GM12878 (cell line): Measurements from ENCODE around the gene PLXNB3. TPM values are rescaled to one million over a fixed set of nuclear protein-coding genes. Genes with fewer than 3 reads are reported as not detected.

Experiments
- ATF7 ChIP-seq: fragments of 450-650 bp; IDR thresholded peaks from 2 replicates; pipeline ENCODE4 v1.6.1; 2016; ENCODE audit warnings: low read depth, mild to moderate bottlenecking
- BHLHE40 ChIP-seq, 2 experiments: fragments of 450-650 bp in 1 of 2; IDR thresholded peaks; 2 replicates each; pipeline ENCODE4 v1.6.1; 2011 to 2017; ENCODE audit warnings: low read depth in 2 of 2, borderline replicate concordance in 1 of 2, improper control_type of control experiment in 1 of 2, low read length in 1 of 2, mild to moderate bottlenecking in 1 of 2
- BRCA1 ChIP-seq: IDR thresholded peaks from 2 replicates; pipeline ENCODE4 v1.6.1; 2011; ENCODE audit warnings: low read depth, low read length, improper control_type of control experiment
- CEBPZ ChIP-seq: fragments of 150-350 bp; IDR thresholded peaks from 2 replicates; pipeline ENCODE4 v1.6.1; 2016; ENCODE audit warnings: low read depth, low read length
- DPF2 ChIP-seq: fragments of 450-650 bp; IDR thresholded peaks from 2 replicates; pipeline ENCODE4 v1.6.1; 2017; ENCODE audit warnings: mild to moderate bottlenecking
- EGR1 ChIP-seq, 2 experiments: IDR thresholded peaks; 1 replicate in 1 of 2; 2 replicates in 1 of 2; pipeline ENCODE4 v1.6.1; 2011 to 2012; ENCODE audit warnings: low read depth in 2 of 2, low read length in 2 of 2, borderline replicate concordance in 1 of 2, mild to moderate bottlenecking in 1 of 2, moderate library complexity in 1 of 2
- GABPA ChIP-seq: IDR thresholded peaks from 2 replicates; pipeline ENCODE4 v1.6.1; 2014; ENCODE audit warnings: antibody characterized with exemption, low read depth, mild to moderate bottlenecking, inconsistent platforms
- GATAD2B ChIP-seq: fragments of 450-650 bp; conservative IDR thresholded peaks from 2 replicates; pipeline ENCODE4 v1.6.1; 2017; ENCODE audit warnings: low read depth, mild to moderate bottlenecking, moderate library complexity
- HCFC1 ChIP-seq: fragments of 150-350 bp; IDR thresholded peaks from 2 replicates; pipeline ENCODE4 v1.6.1; 2014; ENCODE audit warnings: low read length
- HDAC6 ChIP-seq: fragments of 200-600 bp; sonication (generic); IDR thresholded peaks from one replicate; pipeline ENCODE4 v1.8.0; 2017; ENCODE audit warnings: antibody characterized with exemption; ENCODE audit not compliant: unreplicated experiment
- HSF1 ChIP-seq: fragments of 150-350 bp; IDR thresholded peaks from 2 replicates; pipeline ENCODE4 v1.6.1; 2014; ENCODE audit warnings: mild to moderate bottlenecking, low read depth, low read length
- KDM1A ChIP-seq: fragments of 200-600 bp; sonication (generic); IDR thresholded peaks from 2 replicates; pipeline ENCODE4 v1.6.1; 2016; ENCODE audit warnings: borderline replicate concordance
- MEF2A ChIP-seq: IDR thresholded peaks from 2 replicates; pipeline ENCODE4 v1.6.1; 2011; ENCODE audit warnings: low read depth, mild to moderate bottlenecking, low read length, moderate library complexity; ENCODE audit not compliant: insufficient read depth
- NBN ChIP-seq: fragments of 450-650 bp; IDR thresholded peaks from 2 replicates; pipeline ENCODE4 v1.6.1; 2016
- NFXL1 ChIP-seq: fragments of 450-650 bp; IDR thresholded peaks from 2 replicates; pipeline ENCODE4 v1.6.1; 2017; ENCODE audit warnings: antibody characterized with exemption, mild to moderate bottlenecking, borderline replicate concordance
- NR2C2 ChIP-seq: IDR thresholded peaks from 2 replicates; pipeline ENCODE4 v1.6.1; 2011; ENCODE audit warnings: borderline replicate concordance, low read depth; ENCODE audit not compliant: control insufficient read depth, insufficient read length
- NR2F1 ChIP-seq: fragments of 450-650 bp; conservative IDR thresholded peaks from 2 replicates; pipeline ENCODE4 v1.6.1; 2017; ENCODE audit warnings: mild to moderate bottlenecking
- POLR2A ChIP-seq: IDR thresholded peaks from 2 replicates; pipeline ENCODE4 v1.6.1; 2011; ENCODE audit warnings: low read depth, mild to moderate bottlenecking, low read length
- POLR2AphosphoS2 ChIP-seq: IDR thresholded peaks from 2 replicates; pipeline ENCODE4 v1.6.1; 2011; ENCODE audit warnings: low read depth, mild to moderate bottlenecking, low read length, improper control_type of control experiment, moderate library complexity
- POLR2AphosphoS5 ChIP-seq: IDR thresholded peaks from 2 replicates; pipeline ENCODE4 v1.6.1; 2011; ENCODE audit warnings: mild to moderate bottlenecking, low read length, inconsistent platforms
- POU2F2 ChIP-seq: IDR thresholded peaks from 3 replicates; pipeline ENCODE4 v1.6.1; 2011; ENCODE audit warnings: low read depth, mild to moderate bottlenecking, low read length, borderline replicate concordance
- RB1 ChIP-seq: fragments of 450-650 bp; formaldehyde crosslinking; IDR thresholded peaks from 2 replicates; pipeline ENCODE4 v1.6.1; 2017; ENCODE audit warnings: mild to moderate bottlenecking, borderline replicate concordance
- SREBF1 ChIP-seq: IDR thresholded peaks from 2 replicates; pipeline ENCODE4 v1.6.1; 2012; ENCODE audit warnings: mild to moderate bottlenecking, low read length
- TCF12 ChIP-seq: IDR thresholded peaks from 2 replicates; pipeline ENCODE4 v1.6.1; 2011; ENCODE audit warnings: low read depth, mild to moderate bottlenecking, low read length
- WRNIP1 ChIP-seq: IDR thresholded peaks from 2 replicates; pipeline ENCODE4 v1.6.1; 2011; ENCODE audit warnings: low read depth, low read length, improper control_type of control experiment, borderline replicate concordance
- ZNF622 ChIP-seq: fragments of 450-650 bp; IDR thresholded peaks from 2 replicates; pipeline ENCODE4 v1.6.1; 2017; ENCODE audit warnings: mild to moderate bottlenecking, inconsistent platforms
- polyA plus RNA-seq, 11 experiments: library from polyadenylated mRNA; depleted of rRNA in 4 of 11; unstranded in 6 of 11; stranded (reverse) in 5 of 11; fragments of >200 nt; fragmentation: Nextera tagmentation in 4 of 11; fragmentation: Illumina TruSeq in 1 of 11; extraction: Ambion mirVana in 4 of 11; extraction: Trizol in 1 of 11; gene quantifications; 1 replicate in 1 of 11; 2 replicates in 10 of 11; pipeline versions ENCODE4 v1.2.1 to v1.2.3, GENCODE V29; 2011 to 2016; ENCODE audit warnings: inconsistent platforms in 2 of 11, missing spikeins in 2 of 11, low read depth in 1 of 11
- total RNA-seq, 4 experiments: library from RNA; depleted of rRNA in 3 of 4; stranded (reverse); fragments of >200 nt in 3 of 4; fragmentation: Illumina TruSeq in 1 of 4; extraction: Trizol in 1 of 4; gene quantifications; 2 replicates each; pipeline versions ENCODE4 v1.2.1 to v1.2.3, GENCODE V29; 2013 to 2021
- TF ChIP-seq, protein P1 (sequence below): IDR thresholded peaks from 2 replicates; pipeline ENCODE4 v1.6.1; 2012; ENCODE audit warnings: low read depth, low read length, improper control_type of control experiment

The PLXNB3 gene
- total and polyA plus RNA-seq, 10 of the 15 experiments (the other 5 are each of a cell fraction or from before 2014, with no cell fraction given): 0.06 to 0.68 (median 0.19) TPM; not detected in 4

GRCh38 chrX:153724252-153725038, 39.6 kb upstream of the PLXNB3 start, which contains the start of the genes ABCD1 and BCAP31 (continued):
- TF ChIP-seq HCFC1 (no peak), KDM1A (no peak), NBN (no peak), DPF2 (no peak), POU2F2 (no peak), TCF12 (peak; percentile 28; the same call in 1 of the 2 replicates), RB1 (no peak), POLR2AphosphoS5 (peak; percentile 71), NFXL1 (no peak), EGR1 (IDR thresholded peaks at IDR 0.05; ENCODE audit: borderline replicate concordance in 1 of 2, low read depth in 2 of 2, low read length in 2 of 2) (peak in 1 of 2 experiments; percentile 39; a peak in 1 of 3 replicates), HSF1 (no peak), GABPA (0 out of 2 replicates have a peak, but pooled peaks have one; percentile 46), SREBF1 (no peak), BHLHE40 (IDR thresholded peaks at IDR 0.05; ENCODE audit: borderline replicate concordance in 1 of 2, low read depth in 2 of 2, low read length in 1 of 2) (peak in 1 of 2 experiments; percentile 35; a peak in 1 of 4 replicates), GATAD2B (0 out of 2 replicates have a peak, but pooled peaks have one; percentile 33), HDAC6 (no peak), BRCA1 (no peak), NR2F1 (0 out of 2 replicates have a peak, but pooled peaks have one; percentile 25), POLR2A (peak; percentile 88), NR2C2 (no peak), CEBPZ (no peak), WRNIP1 (no peak), POLR2AphosphoS2 (peak; percentile 62; the same call in 1 of the 2 replicates), MEF2A (no peak), ZNF622 (no peak), ATF7 (no peak)
- TF ChIP-seq, protein P1, sequence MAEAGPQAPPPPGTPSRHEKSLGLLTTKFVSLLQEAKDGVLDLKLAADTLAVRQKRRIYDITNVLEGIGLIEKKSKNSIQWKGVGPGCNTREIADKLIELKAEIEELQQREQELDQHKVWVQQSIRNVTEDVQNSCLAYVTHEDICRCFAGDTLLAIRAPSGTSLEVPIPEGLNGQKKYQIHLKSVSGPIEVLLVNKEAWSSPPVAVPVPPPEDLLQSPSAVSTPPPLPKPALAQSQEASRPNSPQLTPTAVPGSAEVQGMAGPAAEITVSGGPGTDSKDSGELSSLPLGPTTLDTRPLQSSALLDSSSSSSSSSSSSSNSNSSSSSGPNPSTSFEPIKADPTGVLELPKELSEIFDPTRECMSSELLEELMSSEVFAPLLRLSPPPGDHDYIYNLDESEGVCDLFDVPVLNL: no peak
